ENCODE results near the gene SGTB.

- TF ChIP-seq POLR2A (IDR thresholded peaks at IDR 0.05) = no peak
- no peak for TF ChIP-seq CTCF (IDR thresholded peaks at IDR 0.05 in 4 of 5, conservative IDR thresholded peaks at IDR 0.05 in 1 of 5)
Measured at GRCh38 chr5:65771266-65771665, 49.4 kb upstream of the SGTB start.
